Transverse colon (tissue), 4 donors: Measurements from ENCODE around the gene AFF1.

Experiments
- EP300 ChIP-seq: sonication (generic); formaldehyde crosslinking; IDR thresholded peaks from one replicate; pipeline ENCODE4 v1.6.1; 2017; ENCODE audit warnings: antibody characterized with exemption, low read depth
- POLR2A ChIP-seq: fragments of 450-650 bp; IDR thresholded peaks from one replicate; pipeline ENCODE4 v1.6.1; 2016; ENCODE audit warnings: antibody characterized with exemption, mild to moderate bottlenecking, moderate library complexity
- POLR2AphosphoS5 ChIP-seq, 3 donors: sonication (generic); formaldehyde crosslinking; IDR thresholded peaks; one replicate each; pipeline ENCODE4 v1.6.1; 2016; ENCODE audit warnings: antibody characterized with exemption in 3 of 3
- TF ChIP-seq, protein P1 (sequence below), 5 experiments: fragments of 200-600 bp in 3 of 5; fragments of 450-650 bp in 2 of 5; sonication (generic) in 3 of 5; IDR thresholded peaks; 1 replicate in 2 of 5; 2 replicates in 3 of 5; pipeline ENCODE4 v1.5.1; 2016 to 2017; ENCODE audit warnings: antibody characterized with exemption in 5 of 5, inconsistent platforms in 3 of 5, mild to moderate bottlenecking in 2 of 5, moderate library complexity in 1 of 5

DNA sequence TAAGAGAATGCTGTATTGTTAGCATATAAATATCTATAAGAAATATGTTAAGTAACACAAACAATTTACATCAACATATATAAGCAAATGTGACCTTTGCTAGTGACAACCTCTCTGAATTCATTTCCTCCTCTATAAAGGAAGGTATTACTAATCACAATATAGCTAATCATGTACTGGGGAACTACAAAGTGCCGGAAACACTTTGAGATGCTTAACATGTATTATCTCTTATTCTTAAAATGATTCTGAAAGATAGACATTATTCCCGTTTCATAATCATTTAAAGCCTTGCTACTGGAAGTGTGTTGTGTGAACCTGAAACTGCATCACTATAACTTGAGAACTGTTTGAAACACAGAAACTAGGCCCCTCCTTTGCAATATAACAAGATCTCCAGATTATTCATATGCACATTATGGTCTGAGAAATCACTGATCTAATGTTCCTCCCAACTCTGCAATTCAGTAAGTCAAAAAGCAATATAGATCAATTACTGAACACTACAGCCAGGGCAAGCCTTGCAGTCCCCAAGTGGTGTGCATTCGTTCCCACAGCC lies 231.6 kb downstream of the AFF1 start:
- TF ChIP-seq, protein P1, sequence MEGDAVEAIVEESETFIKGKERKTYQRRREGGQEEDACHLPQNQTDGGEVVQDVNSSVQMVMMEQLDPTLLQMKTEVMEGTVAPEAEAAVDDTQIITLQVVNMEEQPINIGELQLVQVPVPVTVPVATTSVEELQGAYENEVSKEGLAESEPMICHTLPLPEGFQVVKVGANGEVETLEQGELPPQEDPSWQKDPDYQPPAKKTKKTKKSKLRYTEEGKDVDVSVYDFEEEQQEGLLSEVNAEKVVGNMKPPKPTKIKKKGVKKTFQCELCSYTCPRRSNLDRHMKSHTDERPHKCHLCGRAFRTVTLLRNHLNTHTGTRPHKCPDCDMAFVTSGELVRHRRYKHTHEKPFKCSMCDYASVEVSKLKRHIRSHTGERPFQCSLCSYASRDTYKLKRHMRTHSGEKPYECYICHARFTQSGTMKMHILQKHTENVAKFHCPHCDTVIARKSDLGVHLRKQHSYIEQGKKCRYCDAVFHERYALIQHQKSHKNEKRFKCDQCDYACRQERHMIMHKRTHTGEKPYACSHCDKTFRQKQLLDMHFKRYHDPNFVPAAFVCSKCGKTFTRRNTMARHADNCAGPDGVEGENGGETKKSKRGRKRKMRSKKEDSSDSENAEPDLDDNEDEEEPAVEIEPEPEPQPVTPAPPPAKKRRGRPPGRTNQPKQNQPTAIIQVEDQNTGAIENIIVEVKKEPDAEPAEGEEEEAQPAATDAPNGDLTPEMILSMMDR (IDR thresholded peaks at IDR 0.05), result no peak
- TF ChIP-seq POLR2AphosphoS5 (IDR thresholded peaks at IDR 0.05), result no peak
- no peak for TF ChIP-seq POLR2A
- TF ChIP-seq EP300, result no peak
